GM19438 (cell line): ENCODE results near the gene CDH23.

ENCODE experiments used
- ATAC-seq: cut with Tn5 transposase; IDR thresholded peaks from one replicate; pipeline ENCODE4 v1.9.1; 2021; ENCODE audit warnings: low read depth; ENCODE audit not compliant: unreplicated experiment

The CDH23 gene

GRCh38 chr10:71576842-71577241 lies 180.1 kb downstream of the CDH23 start:
- no peak for ATAC-seq

GRCh38 chr10:71577345-71577744 lies 180.6 kb downstream of the CDH23 start:
- no peak for ATAC-seq

GRCh38 chr10:71578069-71578468 lies 181.3 kb downstream of the CDH23 start:
- ATAC-seq: no peak

- no peak for ATAC-seq
Measured at GRCh38 chr10:71579668-71580067, 182.9 kb downstream of the CDH23 start.

GRCh38 chr10:71580415-71580814 lies 183.7 kb downstream of the CDH23 start:
- ATAC-seq: no peak

GRCh38 chr10:71580926-71581325 lies 184.2 kb downstream of the CDH23 start:
- ATAC-seq: no peak

GRCh38 chr10:71581376-71581775 lies 184.7 kb downstream of the CDH23 start:
- ATAC-seq: no peak

- no peak for ATAC-seq
Measured at GRCh38 chr10:71582019-71582418, 185.3 kb downstream of the CDH23 start.

GRCh38 chr10:71582506-71583475 lies 186.1 kb downstream of the CDH23 start:
- no peak for ATAC-seq

GRCh38 chr10:71584461-71584860 lies 187.7 kb downstream of the CDH23 start:
- ATAC-seq: no peak

GRCh38 chr10:71584902-71585563 lies 188.3 kb downstream of the CDH23 start:
- no peak for ATAC-seq

GRCh38 chr10:71585564-71586290 lies 189.0 kb downstream of the CDH23 start:
- no peak for ATAC-seq

GRCh38 chr10:71587941-71588573 lies 191.3 kb downstream of the CDH23 start:
- no peak for ATAC-seq

GRCh38 chr10:71588685-71589084 lies 192.0 kb downstream of the CDH23 start:
- no peak for ATAC-seq

GRCh38 chr10:71589617-71590551 lies 193.2 kb downstream of the CDH23 start:
- no peak for ATAC-seq

- no peak for ATAC-seq
Measured at GRCh38 chr10:71590781-71591350, 194.1 kb downstream of the CDH23 start.

GRCh38 chr10:71594934-71595571 lies 198.3 kb downstream of the CDH23 start:
- no peak for ATAC-seq

GRCh38 chr10:71595649-71596048 lies 198.9 kb downstream of the CDH23 start:
- ATAC-seq: no peak

- no peak for ATAC-seq
Measured at GRCh38 chr10:71596127-71596526, 199.4 kb downstream of the CDH23 start.
